SK-N-SH treated with all-trans-retinoic acid at 6 μM for 48 hours (cell line): ENCODE results near the gene METTL26.

Source experiments
- BACH2 ChIP-seq: fragments of 250-450 bp; sonication (Bioruptor Pico); IDR thresholded peaks from 2 replicates; pipeline ENCODE4 v1.9.0; 2021; ENCODE audit warnings: mild to moderate bottlenecking, borderline replicate concordance
- CSRNP3 ChIP-seq: fragments of 250-450 bp; sonication (Bioruptor Pico); IDR thresholded peaks from 2 replicates; pipeline ENCODE4 v1.5.1; 2021; ENCODE audit warnings: mild to moderate bottlenecking, moderate library complexity
- GLIS3 ChIP-seq: fragments of 250-450 bp; sonication (Bioruptor Pico); IDR thresholded peaks from 2 replicates; pipeline ENCODE4 v1.5.0; 2020; ENCODE audit warnings: mild to moderate bottlenecking, moderate library complexity
- OSR1 ChIP-seq: fragments of 250-450 bp; sonication (Bioruptor Pico); IDR thresholded peaks from 2 replicates; pipeline ENCODE4 v1.8.0; 2022; ENCODE audit warnings: moderate library complexity, mild to moderate bottlenecking, inconsistent platforms
- PATZ1 ChIP-seq: fragments of 250-450 bp; sonication (Bioruptor Pico); IDR thresholded peaks from 2 replicates; pipeline ENCODE4 v1.8.0; 2020; ENCODE audit warnings: mild to moderate bottlenecking, moderate library complexity, borderline replicate concordance
- POU6F1 ChIP-seq: fragments of 250-450 bp; sonication (Bioruptor Pico); IDR thresholded peaks from 2 replicates; pipeline ENCODE4 v1.8.0; 2021; ENCODE audit warnings: low read depth, mild to moderate bottlenecking, moderate library complexity, borderline replicate concordance
- PPARA ChIP-seq: fragments of 250-450 bp; sonication (Bioruptor Pico); IDR thresholded peaks from 2 replicates; pipeline ENCODE4 v1.5.0; 2020; ENCODE audit warnings: mild to moderate bottlenecking, borderline replicate concordance
- TOX ChIP-seq: fragments of 250-450 bp; sonication (Bioruptor Pico); IDR thresholded peaks from 2 replicates; pipeline ENCODE4 v1.8.0; 2021; ENCODE audit warnings: mild to moderate bottlenecking, moderate library complexity, borderline replicate concordance
- ZNF565 ChIP-seq: fragments of 450-650 bp; formaldehyde crosslinking; conservative IDR thresholded peaks from 2 replicates; pipeline ENCODE4 v1.5.0; 2020; ENCODE audit warnings: low read depth, mild to moderate bottlenecking, moderate library complexity
- ZNF8 ChIP-seq: fragments of 450-650 bp; formaldehyde crosslinking; IDR thresholded peaks from 2 replicates; pipeline ENCODE4 v1.5.0; 2020; ENCODE audit warnings: mild to moderate bottlenecking, moderate library complexity

GRCh38 chr16:684071-684794 is 48.1 kb upstream of the METTL26 start, which contains the start of gene JMJD8:
- TF ChIP-seq PPARA (no peak), PATZ1 (no peak), ZNF565 (CRISPR knock-in tag) (no peak), OSR1 (CRISPR knock-in tag) (no peak), BACH2 (CRISPR knock-in tag) (no peak), CSRNP3 (CRISPR knock-in tag) (no peak), TOX (CRISPR knock-in tag) (no peak), ZNF8 (CRISPR knock-in tag) (no peak), GLIS3 (CRISPR knock-in tag) (no peak), POU6F1 (CRISPR knock-in tag) (no peak)
